ENCODE results near the gene ST7.
"Not testable (repeated sequence)": the region's sequence is repeated elsewhere in the genome, so short reads cannot be mapped to it uniquely, and the experiment has no call there.

Gene ST7

GRCh38 chr7:117245703-117246102 is 292.4 kb downstream of the ST7 start:
- DNase-seq: not testable (repeated sequence)

GRCh38 chr7:117247809-117248208 is 294.5 kb downstream of the ST7 start:
- no peak for DNase-seq

- DNase-seq: no peak
Observed at GRCh38 chr7:117248829-117249228, 295.5 kb downstream of the ST7 start.

- no peak for DNase-seq
Observed at GRCh38 chr7:117249696-117250095, 296.4 kb downstream of the ST7 start.

GRCh38 chr7:117250245-117250644 is 296.9 kb downstream of the ST7 start:
- DNase-seq: no peak

- no peak for DNase-seq
Observed at GRCh38 chr7:117250801-117251200, 297.5 kb downstream of the ST7 start.

- no peak for DNase-seq
Observed at GRCh38 chr7:117251687-117252086, 298.4 kb downstream of the ST7 start.

GRCh38 chr7:117259615-117260014 is 306.3 kb downstream of the ST7 start:
- no peak for DNase-seq

- no peak for DNase-seq
Observed at GRCh38 chr7:117262546-117262945, 309.2 kb downstream of the ST7 start.

- DNase-seq: no peak
Observed at GRCh38 chr7:117264716-117265115, 311.4 kb downstream of the ST7 start.

- no peak for DNase-seq
Observed at GRCh38 chr7:117269417-117269816, 316.1 kb downstream of the ST7 start.

GRCh38 chr7:117269886-117270285 is 316.6 kb downstream of the ST7 start:
- no peak for DNase-seq

- no peak for DNase-seq
Observed at GRCh38 chr7:117270371-117270770, 317.1 kb downstream of the ST7 start.

GRCh38 chr7:117271566-117271965 is 318.3 kb downstream of the ST7 start:
- no peak for DNase-seq

- DNase-seq: no peak
Observed at GRCh38 chr7:117272017-117272759, 318.9 kb downstream of the ST7 start.

GRCh38 chr7:117273325-117273724 is 320.0 kb downstream of the ST7 start:
- no peak for DNase-seq

- DNase-seq: no peak
Observed at GRCh38 chr7:117273814-117274225, 320.5 kb downstream of the ST7 start.

GRCh38 chr7:117274951-117275350 is 321.6 kb downstream of the ST7 start:
- no peak for DNase-seq

- DNase-seq: no peak
Observed at GRCh38 chr7:117277576-117277975, 324.3 kb downstream of the ST7 start.

- no peak for DNase-seq
Observed at GRCh38 chr7:117278040-117278439, 324.7 kb downstream of the ST7 start.

GRCh38 chr7:117279203-117279602 is 325.9 kb downstream of the ST7 start:
- DNase-seq: no peak

Measured in stimulated activated naive CD4-positive, alpha-beta T cell (primary cell).